SK-N-SH (cell line): ENCODE results near the gene SFRP5.

Experiments
- EZH2phosphoT487 ChIP-seq: fragments of 200-600 bp; sonication (generic); IDR thresholded peaks from 2 replicates; pipeline ENCODE4 v1.6.1; 2017; ENCODE audit warnings: low read depth, mixed run types, mild to moderate bottlenecking, antibody characterized with exemption, moderate library complexity, borderline replicate concordance
- JUND ChIP-seq: IDR thresholded peaks from 2 replicates; pipeline ENCODE4 v1.4.0; 2012
- POLR2AphosphoS5 ChIP-seq: IDR thresholded peaks from 2 replicates; pipeline ENCODE4 v1.6.1; 2012; ENCODE audit warnings: low read depth, low read length
- RCOR1 ChIP-seq: fragments of 150-350 bp; IDR thresholded peaks from 2 replicates; pipeline ENCODE4 v1.6.1; 2017; ENCODE audit warnings: antibody characterized with exemption, low read length
- YY1 ChIP-seq: IDR thresholded peaks from 2 replicates; pipeline ENCODE4 v1.4.0; 2012; ENCODE audit warnings: low read depth, mild to moderate bottlenecking
- TF ChIP-seq, protein P1 (sequence below): fragments of 200-600 bp; sonication (generic); IDR thresholded peaks from 2 replicates; pipeline ENCODE4 v1.6.1; 2017; ENCODE audit warnings: antibody characterized with exemption, mild to moderate bottlenecking, moderate library complexity
- TF ChIP-seq, protein P2 (sequence below): fragments of 150-350 bp; IDR thresholded peaks from 2 replicates; pipeline ENCODE4 v1.6.1; 2017; ENCODE audit warnings: antibody characterized with exemption, low read length, low read depth, borderline replicate concordance
- TF ChIP-seq, protein P3 (sequence below): IDR thresholded peaks from 2 replicates; pipeline ENCODE4 v1.6.1; 2012; ENCODE audit warnings: mild to moderate bottlenecking, low read depth, low read length, moderate library complexity

- TF ChIP-seq, protein P1, sequence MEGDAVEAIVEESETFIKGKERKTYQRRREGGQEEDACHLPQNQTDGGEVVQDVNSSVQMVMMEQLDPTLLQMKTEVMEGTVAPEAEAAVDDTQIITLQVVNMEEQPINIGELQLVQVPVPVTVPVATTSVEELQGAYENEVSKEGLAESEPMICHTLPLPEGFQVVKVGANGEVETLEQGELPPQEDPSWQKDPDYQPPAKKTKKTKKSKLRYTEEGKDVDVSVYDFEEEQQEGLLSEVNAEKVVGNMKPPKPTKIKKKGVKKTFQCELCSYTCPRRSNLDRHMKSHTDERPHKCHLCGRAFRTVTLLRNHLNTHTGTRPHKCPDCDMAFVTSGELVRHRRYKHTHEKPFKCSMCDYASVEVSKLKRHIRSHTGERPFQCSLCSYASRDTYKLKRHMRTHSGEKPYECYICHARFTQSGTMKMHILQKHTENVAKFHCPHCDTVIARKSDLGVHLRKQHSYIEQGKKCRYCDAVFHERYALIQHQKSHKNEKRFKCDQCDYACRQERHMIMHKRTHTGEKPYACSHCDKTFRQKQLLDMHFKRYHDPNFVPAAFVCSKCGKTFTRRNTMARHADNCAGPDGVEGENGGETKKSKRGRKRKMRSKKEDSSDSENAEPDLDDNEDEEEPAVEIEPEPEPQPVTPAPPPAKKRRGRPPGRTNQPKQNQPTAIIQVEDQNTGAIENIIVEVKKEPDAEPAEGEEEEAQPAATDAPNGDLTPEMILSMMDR, result no peak
- no peak for TF ChIP-seq RCOR1
- no peak for TF ChIP-seq EZH2phosphoT487
- no peak for TF ChIP-seq YY1
- TF ChIP-seq JUND, result no peak
- TF ChIP-seq, protein P2, sequence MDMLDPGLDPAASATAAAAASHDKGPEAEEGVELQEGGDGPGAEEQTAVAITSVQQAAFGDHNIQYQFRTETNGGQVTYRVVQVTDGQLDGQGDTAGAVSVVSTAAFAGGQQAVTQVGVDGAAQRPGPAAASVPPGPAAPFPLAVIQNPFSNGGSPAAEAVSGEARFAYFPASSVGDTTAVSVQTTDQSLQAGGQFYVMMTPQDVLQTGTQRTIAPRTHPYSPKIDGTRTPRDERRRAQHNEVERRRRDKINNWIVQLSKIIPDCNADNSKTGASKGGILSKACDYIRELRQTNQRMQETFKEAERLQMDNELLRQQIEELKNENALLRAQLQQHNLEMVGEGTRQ, result no peak
- TF ChIP-seq, protein P3, sequence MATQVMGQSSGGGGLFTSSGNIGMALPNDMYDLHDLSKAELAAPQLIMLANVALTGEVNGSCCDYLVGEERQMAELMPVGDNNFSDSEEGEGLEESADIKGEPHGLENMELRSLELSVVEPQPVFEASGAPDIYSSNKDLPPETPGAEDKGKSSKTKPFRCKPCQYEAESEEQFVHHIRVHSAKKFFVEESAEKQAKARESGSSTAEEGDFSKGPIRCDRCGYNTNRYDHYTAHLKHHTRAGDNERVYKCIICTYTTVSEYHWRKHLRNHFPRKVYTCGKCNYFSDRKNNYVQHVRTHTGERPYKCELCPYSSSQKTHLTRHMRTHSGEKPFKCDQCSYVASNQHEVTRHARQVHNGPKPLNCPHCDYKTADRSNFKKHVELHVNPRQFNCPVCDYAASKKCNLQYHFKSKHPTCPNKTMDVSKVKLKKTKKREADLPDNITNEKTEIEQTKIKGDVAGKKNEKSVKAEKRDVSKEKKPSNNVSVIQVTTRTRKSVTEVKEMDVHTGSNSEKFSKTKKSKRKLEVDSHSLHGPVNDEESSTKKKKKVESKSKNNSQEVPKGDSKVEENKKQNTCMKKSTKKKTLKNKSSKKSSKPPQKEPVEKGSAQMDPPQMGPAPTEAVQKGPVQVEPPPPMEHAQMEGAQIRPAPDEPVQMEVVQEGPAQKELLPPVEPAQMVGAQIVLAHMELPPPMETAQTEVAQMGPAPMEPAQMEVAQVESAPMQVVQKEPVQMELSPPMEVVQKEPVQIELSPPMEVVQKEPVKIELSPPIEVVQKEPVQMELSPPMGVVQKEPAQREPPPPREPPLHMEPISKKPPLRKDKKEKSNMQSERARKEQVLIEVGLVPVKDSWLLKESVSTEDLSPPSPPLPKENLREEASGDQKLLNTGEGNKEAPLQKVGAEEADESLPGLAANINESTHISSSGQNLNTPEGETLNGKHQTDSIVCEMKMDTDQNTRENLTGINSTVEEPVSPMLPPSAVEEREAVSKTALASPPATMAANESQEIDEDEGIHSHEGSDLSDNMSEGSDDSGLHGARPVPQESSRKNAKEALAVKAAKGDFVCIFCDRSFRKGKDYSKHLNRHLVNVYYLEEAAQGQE, result no peak
- no peak for TF ChIP-seq POLR2AphosphoS5
Observed at GRCh38 chr10:97762816-97763215, 9.0 kb downstream of the SFRP5 start.
